Testis (tissue), 3 donors: ENCODE results near the gene TBC1D22A. TPM values are rescaled to one million over a fixed set of nuclear protein-coding genes. Genes with fewer than 3 reads are reported as not detected.
A peak's percentile ranks its signal among the peaks of the same experiment; 100 is the strongest.

Source experiments
- DNase-seq: peaks from one replicate; pipeline ENCODE4 v3.0.0-alpha.2; 2019
- H3K27ac ChIP-seq, 2 donors: fragments of 200-600 bp; sonication (generic); one replicate each; pipeline ENCODE4 v1.5.1; 2019
- H3K27me3 ChIP-seq: fragments of 200-600 bp; sonication (generic); one replicate; pipeline ENCODE4 v1.5.1; 2019
- H3K36me3 ChIP-seq: fragments of 200-600 bp; sonication (generic); one replicate; pipeline ENCODE4 v1.5.1; 2017; ENCODE audit warnings: low read depth; ENCODE audit errors: missing control alignments
- H3K4me1 ChIP-seq: fragments of 200-600 bp; sonication (generic); one replicate; pipeline ENCODE4 v1.5.1; 2019
- H3K4me3 ChIP-seq, 2 donors: fragments of 200-600 bp; sonication (generic); one replicate each; pipeline ENCODE4 v1.5.1; 2017 to 2019
- H3K9me3 ChIP-seq: fragments of 200-600 bp; sonication (generic); one replicate; pipeline ENCODE4 v1.5.1; 2017
- POLR2A ChIP-seq: fragments of 450-650 bp; IDR thresholded peaks from one replicate; pipeline ENCODE4 v1.6.1; 2017; ENCODE audit warnings: antibody characterized with exemption, mild to moderate bottlenecking, moderate library complexity
- WGBS, 2 donors: methylation state at CpG; one replicate each; pipeline ENCODE4 v1.1.5; 2018; 5-methylcytosine and 5-hydroxymethylcytosine counted together
- intact Hi-C: fragments of 100-400 bp; cut with DNase I; formaldehyde crosslinking; loops from one replicate; pipeline ENCODE4 v1.15.1; 2023; ENCODE audit warnings: low total_unique reads
- polyA plus RNA-seq: library from polyadenylated mRNA; stranded (reverse); fragments of 350-450 nt; fragmentation: Illumina TruSeq; extraction: RNeasy Lipid Tissue Mini Kit (QIAGEN cat#74804); gene quantifications from one replicate; pipeline ENCODE4 v1.2.3, GENCODE V29; 2014; ENCODE audit warnings: low read depth, low replicate concordance; ENCODE audit not compliant: insufficient read depth
- total RNA-seq, 2 donors: library from RNA; depleted of rRNA; stranded (reverse); fragments of >200 nt; gene quantifications; one replicate each; pipeline ENCODE4 v1.2.3, GENCODE V29; 2016
- TF ChIP-seq, protein P1 (sequence below), 3 experiments: fragments of 450-650 bp in 2 of 3; fragments of 200-600 bp in 1 of 3; sonication (generic) in 1 of 3; IDR thresholded peaks; one replicate each; pipeline ENCODE4 v1.5.1; 2016 to 2019; ENCODE audit warnings: antibody characterized with exemption in 3 of 3, mild to moderate bottlenecking in 2 of 3, moderate library complexity in 1 of 3

The TBC1D22A gene
- total and polyA plus RNA-seq, 3 donors from 2014 or later, result 16.6 to 32.8 (median 28.5) TPM

DNA sequence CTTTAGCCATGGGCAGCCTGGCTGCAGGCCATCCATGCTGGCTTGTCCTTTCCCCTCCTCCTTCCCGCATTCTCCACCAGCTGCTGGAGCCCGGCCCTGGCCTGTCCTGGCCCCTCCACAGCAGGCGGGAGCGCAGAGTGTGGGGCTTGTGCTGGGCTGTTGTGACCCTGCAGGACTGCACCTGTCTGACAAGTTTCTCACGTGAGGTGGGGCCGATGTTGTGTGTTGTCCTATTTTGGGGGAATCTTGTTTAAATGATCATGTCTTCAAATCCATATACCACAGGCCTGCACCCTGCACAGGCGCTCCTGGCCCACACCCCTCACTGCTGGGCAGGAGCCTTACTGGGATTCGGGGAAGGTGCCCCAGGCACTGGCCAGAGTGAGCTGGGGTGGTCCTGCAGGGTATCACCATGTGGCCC is 30.4 kb downstream of the TBC1D22A start:
- Histone ChIP-seq H3K36me3 (no peaks in the 10 kb centered on the region), H3K9me3 (no peaks in the 10 kb centered on the region), H3K27me3 (no peaks in the 10 kb centered on the region), H3K4me3 (no peak overlapping the region), H3K4me1 (no peaks in the 10 kb centered on the region), H3K27ac (no peak overlapping the region)
- TF ChIP-seq, protein P1, sequence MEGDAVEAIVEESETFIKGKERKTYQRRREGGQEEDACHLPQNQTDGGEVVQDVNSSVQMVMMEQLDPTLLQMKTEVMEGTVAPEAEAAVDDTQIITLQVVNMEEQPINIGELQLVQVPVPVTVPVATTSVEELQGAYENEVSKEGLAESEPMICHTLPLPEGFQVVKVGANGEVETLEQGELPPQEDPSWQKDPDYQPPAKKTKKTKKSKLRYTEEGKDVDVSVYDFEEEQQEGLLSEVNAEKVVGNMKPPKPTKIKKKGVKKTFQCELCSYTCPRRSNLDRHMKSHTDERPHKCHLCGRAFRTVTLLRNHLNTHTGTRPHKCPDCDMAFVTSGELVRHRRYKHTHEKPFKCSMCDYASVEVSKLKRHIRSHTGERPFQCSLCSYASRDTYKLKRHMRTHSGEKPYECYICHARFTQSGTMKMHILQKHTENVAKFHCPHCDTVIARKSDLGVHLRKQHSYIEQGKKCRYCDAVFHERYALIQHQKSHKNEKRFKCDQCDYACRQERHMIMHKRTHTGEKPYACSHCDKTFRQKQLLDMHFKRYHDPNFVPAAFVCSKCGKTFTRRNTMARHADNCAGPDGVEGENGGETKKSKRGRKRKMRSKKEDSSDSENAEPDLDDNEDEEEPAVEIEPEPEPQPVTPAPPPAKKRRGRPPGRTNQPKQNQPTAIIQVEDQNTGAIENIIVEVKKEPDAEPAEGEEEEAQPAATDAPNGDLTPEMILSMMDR (IDR thresholded peaks at IDR 0.05), result no peak
- no peak for TF ChIP-seq POLR2A
- WGBS, 2 donors, result 74 to 78% methylated on average over 7 to 8 of the region's 8 CpGs
- intact Hi-C loops, result no loop called here
- no peak for DNase-seq

DNA sequence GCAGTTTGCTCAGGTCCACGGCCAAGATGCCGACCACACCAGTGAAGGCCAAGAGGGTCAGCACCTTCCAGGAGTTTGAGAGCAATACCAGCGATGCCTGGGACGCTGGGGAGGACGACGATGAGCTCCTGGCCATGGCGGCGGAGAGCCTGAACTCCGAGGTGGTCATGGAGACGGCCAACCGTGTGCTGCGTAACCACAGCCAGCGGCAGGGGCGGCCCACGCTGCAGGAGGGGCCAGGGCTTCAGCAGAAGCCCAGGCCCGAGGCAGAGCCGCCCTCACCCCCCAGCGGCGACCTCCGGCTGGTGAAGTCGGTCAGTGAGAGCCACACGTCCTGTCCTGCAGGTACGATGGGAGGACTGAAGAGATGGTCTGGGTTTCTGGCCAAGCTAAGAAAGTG is 31.0 kb downstream of the TBC1D22A start:
- Histone ChIP-seq H3K36me3 (no peaks in the 10 kb centered on the region), H3K27me3 (no peaks in the 10 kb centered on the region), H3K27ac (no peak overlapping the region), H3K4me1 (no peaks in the 10 kb centered on the region), H3K9me3 (no peaks in the 10 kb centered on the region), H3K4me3 (no peak overlapping the region)
- intact Hi-C loops, result no loop called here
- WGBS, 2 donors, result 91 to 96% methylated on average over 12 to 21 of the region's 23 CpGs
- DNase-seq, result no peak
- TF ChIP-seq POLR2A, result no peak

DNA sequence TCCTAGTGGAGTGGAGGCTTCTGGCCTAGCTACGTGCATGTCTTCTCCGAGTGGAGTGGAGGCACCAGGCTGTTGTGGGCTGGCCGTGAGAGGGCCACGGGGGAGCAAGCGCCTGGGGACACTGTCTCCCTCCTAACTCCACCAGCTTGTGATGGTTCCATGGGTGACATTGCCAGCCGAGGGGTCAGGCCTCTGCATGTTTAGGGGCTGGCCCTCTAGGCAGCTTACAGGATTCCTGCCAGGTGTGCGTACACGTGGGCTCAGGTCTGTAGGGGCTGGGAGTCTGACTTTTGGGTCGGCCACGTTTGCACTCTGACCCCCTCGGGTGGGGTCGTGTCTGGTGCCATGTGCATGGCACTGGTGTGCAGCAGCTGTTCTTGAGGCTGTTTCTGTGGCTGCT is 31.6 kb downstream of the TBC1D22A start:
- WGBS, 2 donors, result 96% methylated on average over 12 of the region's 12 CpGs; no CpG with 5 or more reads in 1 of the 2 donors
- TF ChIP-seq, protein P1 (IDR thresholded peaks at IDR 0.05), result no peak
- no peak for TF ChIP-seq POLR2A
- Histone ChIP-seq H3K9me3 (no peaks in the 10 kb centered on the region), H3K27me3 (no peaks in the 10 kb centered on the region), H3K4me3 (no peak overlapping the region), H3K4me1 (peaks cover 5% of the 10 kb centered on the region), H3K27ac (no peak overlapping the region), H3K36me3 (no peaks in the 10 kb centered on the region)
- intact Hi-C loops, result no loop called here
- no peak for DNase-seq

DNA sequence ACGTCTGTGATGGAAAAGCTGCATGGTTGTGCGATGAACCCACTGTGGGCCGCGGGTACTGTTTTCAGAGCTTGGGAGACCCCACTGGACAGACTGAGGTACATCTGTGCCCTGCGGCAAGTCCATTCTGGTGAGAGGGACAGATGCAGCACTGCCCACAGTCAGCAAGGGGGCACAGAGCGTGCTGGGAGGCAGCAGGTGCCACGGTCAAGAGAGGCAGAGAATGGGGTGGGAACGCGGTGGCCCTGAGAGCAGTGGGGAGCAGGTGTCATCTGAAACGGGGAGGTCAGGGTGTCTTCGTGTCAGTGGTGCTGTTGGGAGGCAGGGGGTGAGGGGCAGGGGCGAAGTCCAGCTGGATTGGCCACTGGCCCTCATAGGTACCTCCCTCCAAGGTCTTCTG is 32.0 kb downstream of the TBC1D22A start:
- no peaks in the 10 kb centered on the region for H3K36me3 ChIP-seq
- peaks cover 5% of the 10 kb centered on the region for H3K4me1 ChIP-seq
- H3K9me3 ChIP-seq, result no peaks in the 10 kb centered on the region
- no peak for TF ChIP-seq POLR2A
- DNase-seq, result no peak
- H3K4me3 ChIP-seq, result no peak overlapping the region
- WGBS, 2 donors, result 93% methylated on average over 12 of the region's 12 CpGs
- H3K27me3 ChIP-seq, result no peaks in the 10 kb centered on the region
- H3K27ac ChIP-seq, result no peak overlapping the region
- intact Hi-C loops, result no loop called here

DNA sequence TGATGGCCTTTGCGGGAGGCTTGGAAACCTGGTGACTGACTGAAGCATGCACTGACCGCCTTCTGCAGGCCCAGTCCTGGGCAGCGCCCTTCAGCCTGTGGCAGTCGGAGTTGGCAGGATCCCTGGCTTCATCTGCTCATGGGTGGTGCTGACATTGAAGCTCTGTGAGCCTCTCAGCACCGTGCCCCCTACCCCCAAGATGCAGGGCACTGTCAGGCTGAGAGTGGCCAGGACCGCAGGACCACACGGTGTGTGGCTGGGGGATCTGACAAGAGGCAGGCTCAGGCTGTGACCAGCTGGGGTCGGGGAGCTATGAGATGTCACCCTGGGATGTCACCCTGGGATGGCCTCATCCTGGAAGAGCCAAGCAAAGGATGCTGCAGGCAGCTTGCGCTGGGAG is 32.7 kb downstream of the TBC1D22A start:
- Histone ChIP-seq H3K27me3 (no peaks in the 10 kb centered on the region), H3K9me3 (no peaks in the 10 kb centered on the region), H3K36me3 (no peaks in the 10 kb centered on the region), H3K4me3 (no peak overlapping the region), H3K27ac (no peak overlapping the region), H3K4me1 (peaks cover 5% of the 10 kb centered on the region)
- WGBS, 2 donors, result 95 to 100% methylated on average over 5 to 9 of the region's 9 CpGs
- TF ChIP-seq, protein P1 (IDR thresholded peaks at IDR 0.05), result no peak
- no peak for TF ChIP-seq POLR2A
- intact Hi-C loops, result no loop called here
- DNase-seq, result peak; percentile 9

DNA sequence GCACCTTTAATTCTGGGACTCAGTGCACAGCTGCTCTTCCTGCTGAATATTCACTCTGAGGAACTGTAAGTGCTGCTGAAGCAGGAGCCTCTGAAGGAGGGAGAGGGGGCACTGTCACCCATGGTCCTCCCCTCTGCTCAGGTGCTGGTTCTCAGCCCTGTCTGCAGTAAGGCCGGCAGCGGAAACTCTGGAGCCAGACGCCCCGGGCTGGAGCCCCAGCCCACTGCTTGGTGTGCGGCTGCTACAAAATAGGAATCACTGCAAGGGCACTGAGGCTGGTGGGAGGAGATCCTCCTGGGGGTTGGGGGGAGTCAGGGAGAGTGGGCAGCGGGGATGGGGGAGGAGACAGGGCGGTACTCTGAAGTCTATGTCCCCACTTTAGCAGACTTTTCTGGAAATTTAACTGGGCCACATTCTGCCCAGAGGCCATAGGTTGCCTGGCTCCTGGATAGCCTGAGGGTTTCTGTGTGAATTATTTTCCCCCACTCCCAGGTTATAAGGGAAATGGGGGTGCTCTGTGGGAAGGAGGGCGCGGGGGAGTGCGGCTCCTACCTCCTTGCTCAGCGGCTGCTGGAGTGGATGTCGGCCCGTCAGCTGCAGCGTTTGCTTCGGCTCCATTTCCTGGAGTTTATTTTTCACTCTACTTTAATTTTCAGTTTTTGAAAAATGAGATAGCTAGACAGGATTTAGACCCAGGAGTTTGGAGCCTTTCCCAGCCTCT is 33.6 kb downstream of the TBC1D22A start:
- WGBS, 2 donors, result 78 to 91% methylated on average over 12 to 15 of the region's 15 CpGs
- H3K27ac ChIP-seq, result no peak overlapping the region
- no peaks in the 10 kb centered on the region for H3K9me3 ChIP-seq
- TF ChIP-seq POLR2A, result no peak
- TF ChIP-seq, protein P1 (IDR thresholded peaks at IDR 0.05), result no peak
- H3K4me3 ChIP-seq, result no peak overlapping the region
- no peaks in the 10 kb centered on the region for H3K27me3 ChIP-seq
- H3K36me3 ChIP-seq, result no peaks in the 10 kb centered on the region
- H3K4me1 ChIP-seq, result peaks cover 5% of the 10 kb centered on the region
- DNase-seq, result peak; percentile 9
- intact Hi-C loops, result no loop called here
